Natural killer cell (primary cell): ENCODE results near the gene KLHL22. TPM values are rescaled to one million over a fixed set of nuclear protein-coding genes. Genes with fewer than 3 reads are reported as not detected.

ENCODE experiments used
- ATAC-seq, 3 donors: fragments of 150-1000 bp in 2 of 3; fragments of 200-7000 bp in 1 of 3; cut with Tn5 transposase; 1 replicate in 1 of 3; 2 replicates in 2 of 3; pipeline ENCODE4 v1.10.0; 2021; ENCODE audit warnings: mild to moderate bottlenecking in 2 of 3, moderate library complexity in 2 of 3
- DNase-seq, 2 donors: peaks; one replicate each; pipeline versions ENCODE4 v3.0.0 to v3.0.0-alpha.2; 2013 to 2021; ENCODE audit warnings: mixed read lengths in 1 of 2
- H3K27ac ChIP-seq: one replicate; pipeline ENCODE4 v1.5.1; 2013; ENCODE audit warnings: mild to moderate bottlenecking, low read length
- H3K27me3 ChIP-seq: one replicate; pipeline ENCODE4 v1.6.1; 2013; ENCODE audit warnings: low read length; ENCODE audit not compliant: control insufficient read depth, insufficient read depth
- H3K36me3 ChIP-seq: one replicate; pipeline ENCODE4 v1.6.1; 2013; ENCODE audit warnings: low read length; ENCODE audit not compliant: control insufficient read depth, insufficient read depth
- H3K4me1 ChIP-seq: one replicate; pipeline ENCODE4 v1.6.1; 2013; ENCODE audit warnings: low read length; ENCODE audit not compliant: control insufficient read depth, insufficient read depth
- H3K4me3 ChIP-seq: one replicate; pipeline ENCODE4 v1.5.1; 2013; ENCODE audit warnings: low read length
- H3K9me3 ChIP-seq: one replicate; pipeline ENCODE4 v1.6.1; 2013; ENCODE audit warnings: low read length; ENCODE audit not compliant: control insufficient read depth, insufficient read depth
- H3K27ac Mint-ChIP-seq, 2 donors: one replicate each; pipeline ENCODE4 v1.8.0; 2022; ENCODE audit warnings: mild to moderate bottlenecking in 2 of 2, mixed read lengths in 2 of 2, moderate library complexity in 1 of 2
- H3K27me3 Mint-ChIP-seq, 2 donors: one replicate each; pipeline ENCODE4 v1.8.0; 2022; ENCODE audit warnings: low read depth in 2 of 2, mixed read lengths in 2 of 2
- H3K36me3 Mint-ChIP-seq: one replicate; pipeline ENCODE4 v1.8.0; 2022; ENCODE audit warnings: mixed read lengths
- H3K4me1 Mint-ChIP-seq, 2 donors: one replicate each; pipeline ENCODE4 v1.8.0; 2022; ENCODE audit warnings: mixed read lengths in 2 of 2
- H3K4me3 Mint-ChIP-seq: one replicate; pipeline ENCODE4 v1.8.0; 2022; ENCODE audit warnings: mild to moderate bottlenecking, moderate library complexity, mixed read lengths
- H3K9me3 Mint-ChIP-seq, 2 donors: one replicate each; pipeline ENCODE4 v1.8.0; 2022; ENCODE audit warnings: mixed read lengths in 2 of 2
- CTCF ChIP-seq: fragments of 200-600 bp; IDR thresholded peaks from one replicate; pipeline ENCODE4 v1.8.0; 2022; ENCODE audit warnings: antibody characterized with exemption
- WGBS: methylation state at CpG from one replicate; pipeline ENCODE4 v1.1.7; 2013; ENCODE audit warnings: missing lambda C conversion rate; ENCODE audit not compliant: insufficient coverage; 5-methylcytosine and 5-hydroxymethylcytosine counted together
- intact Hi-C: fragments of 100-400 bp; cut with micrococcal nuclease; formaldehyde crosslinking; loops from one replicate; pipeline ENCODE4 v1.14.2; 2022
- total RNA-seq, 4 donors: library from RNA; stranded (reverse); fragments of 120-200 nt in 1 of 4; gene quantifications; one replicate each; pipeline versions ENCODE4 v1.2.3 to v1.2.4, GENCODE V29; 2013 to 2022

Gene KLHL22
- total RNA-seq, 3 donors from 2014 or later (not counting 1 experiment from before 2014, with no cell fraction given): 26.5 to 53.0 (median 31.0) TPM

- H3K27me3 ChIP-seq: peaks cover 47% of the 10 kb centered on the region
- TF ChIP-seq CTCF: no peak
- no peaks in the 10 kb centered on the region for H3K9me3 ChIP-seq
- H3K27me3 Mint-ChIP-seq: peaks cover 36 to 43% of the 10 kb centered on the region in 2 donors
- H3K36me3 ChIP-seq: no peaks in the 10 kb centered on the region
- no peak for ATAC-seq
- intact Hi-C loops: no loop called here
- H3K9me3 Mint-ChIP-seq: no peaks in the 10 kb centered on the region
- no peak overlapping the region for H3K4me3 ChIP-seq
- H3K27ac Mint-ChIP-seq: no peak overlapping the region
- DNase-seq: no peak
- whole genome bisulfite sequencing: 32% methylated on average over 50 of the region's 50 CpGs
- peaks cover 39% of the 10 kb centered on the region for H3K4me1 ChIP-seq
- peaks cover 5 to 44% of the 10 kb centered on the region in 2 donors for H3K4me1 Mint-ChIP-seq
- H3K4me3 Mint-ChIP-seq: no peak overlapping the region
- no peaks in the 10 kb centered on the region for H3K36me3 Mint-ChIP-seq
- no peak overlapping the region for H3K27ac ChIP-seq
Measured at GRCh38 chr22:20431511-20432192, 63.9 kb downstream of the KLHL22 start.

- peak overlapping the region; percentile 61 for H3K4me3 ChIP-seq
- ATAC-seq (peak; percentile 60 to 65 (median 60)), DNase-seq (peak; percentile 47 to 83)
- no peaks in the 10 kb centered on the region for H3K36me3 ChIP-seq
- no peak overlapping the region for H3K27ac Mint-ChIP-seq
- peaks cover 34% of the 10 kb centered on the region for H3K4me1 ChIP-seq
- peaks cover 5 to 41% of the 10 kb centered on the region in 2 donors for H3K4me1 Mint-ChIP-seq
- TF ChIP-seq CTCF: no peak
- H3K9me3 ChIP-seq: no peaks in the 10 kb centered on the region
- H3K27me3 ChIP-seq: peaks cover 49% of the 10 kb centered on the region
- intact Hi-C loops: no loop called here
- H3K4me3 Mint-ChIP-seq: peak overlapping the region; percentile 90
- no peak overlapping the region for H3K27ac ChIP-seq
- H3K9me3 Mint-ChIP-seq: no peaks in the 10 kb centered on the region
- no peaks in the 10 kb centered on the region for H3K36me3 Mint-ChIP-seq
- peaks cover 34 to 42% of the 10 kb centered on the region in 2 donors for H3K27me3 Mint-ChIP-seq
- 1% methylated on average over 94 of the region's 94 CpGs for WGBS
Measured at GRCh38 chr22:20430720-20431510, 64.7 kb downstream of the KLHL22 start.

GRCh38 chr22:20430101-20430719 is 65.4 kb downstream of the KLHL22 start:
- H3K4me3 Mint-ChIP-seq: peak overlapping the region; percentile 90
- H3K27ac Mint-ChIP-seq: no peak overlapping the region
- WGBS: 15% methylated on average over 37 of the region's 37 CpGs
- peak overlapping the region; percentile 61 for H3K4me3 ChIP-seq
- no peaks in the 10 kb centered on the region for H3K9me3 Mint-ChIP-seq
- no peaks in the 10 kb centered on the region for H3K36me3 Mint-ChIP-seq
- peaks cover 33% of the 10 kb centered on the region for H3K4me1 ChIP-seq
- peaks cover 27 to 35% of the 10 kb centered on the region in 2 donors for H3K27me3 Mint-ChIP-seq
- no peak for TF ChIP-seq CTCF
- DNase-seq (peak in 1 of 2 donors; percentile 57), ATAC-seq (peak; percentile 27 to 52 (median 36))
- no peaks in the 10 kb centered on the region for H3K36me3 ChIP-seq
- intact Hi-C loops: no loop called here
- H3K27ac ChIP-seq: no peak overlapping the region
- peaks cover 42% of the 10 kb centered on the region for H3K27me3 ChIP-seq
- H3K4me1 Mint-ChIP-seq: peaks cover 5 to 34% of the 10 kb centered on the region in 2 donors
- H3K9me3 ChIP-seq: no peaks in the 10 kb centered on the region
